Left hindlimb (tissue), 1 donor: Measurements from ENCODE around the gene VPS26A.

Source experiments
- DNase-seq: peaks from one replicate; pipeline ENCODE4 v3.0.0-alpha.2; 2018

Gene VPS26A

DNA sequence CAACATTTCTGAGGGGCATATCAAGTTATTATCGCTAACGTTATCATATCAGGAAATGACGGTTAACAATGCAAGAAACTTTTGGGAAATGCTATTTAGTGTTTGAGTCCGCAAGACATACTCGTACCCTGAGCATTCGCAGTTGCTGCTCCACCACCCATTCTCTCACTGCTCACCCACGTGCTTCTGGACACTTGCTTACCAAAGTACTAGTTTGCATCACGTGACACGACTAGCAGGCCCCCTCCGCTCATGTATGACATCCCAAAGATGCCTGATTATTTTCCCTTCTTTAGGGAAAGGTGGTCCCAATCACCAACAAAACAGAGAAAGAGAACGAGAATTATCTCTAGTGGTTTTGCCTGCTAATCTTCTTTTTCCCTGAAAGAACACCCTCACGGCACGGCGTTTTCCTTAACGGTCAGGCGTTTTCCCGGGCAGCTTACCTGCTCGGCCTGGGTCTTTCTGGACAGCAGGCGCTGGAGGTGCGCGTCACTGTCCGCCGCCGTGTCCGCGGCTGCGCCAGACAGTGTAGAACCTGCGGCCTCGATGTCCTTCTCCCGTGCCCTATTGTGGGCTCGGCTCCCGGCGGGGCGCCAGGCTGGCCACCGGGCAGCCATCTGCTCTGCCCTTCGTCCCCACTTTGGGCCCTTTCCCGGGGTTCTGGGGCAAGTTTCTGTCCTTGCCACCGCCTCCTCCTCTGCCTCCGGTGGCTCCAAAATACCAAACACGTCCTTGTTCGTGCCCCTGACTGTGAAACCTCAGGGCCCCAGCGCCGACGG, 56.0 kb downstream of the VPS26A start, which contains the start of gene SUPV3L1:
TSS of gene SUPV3L1 (plus strand) at position 492 of the 782 bp plus-strand sequence. CDS start at position 550, 58 bp downstream.
- DNase-seq: peak; percentile 91

DNA sequence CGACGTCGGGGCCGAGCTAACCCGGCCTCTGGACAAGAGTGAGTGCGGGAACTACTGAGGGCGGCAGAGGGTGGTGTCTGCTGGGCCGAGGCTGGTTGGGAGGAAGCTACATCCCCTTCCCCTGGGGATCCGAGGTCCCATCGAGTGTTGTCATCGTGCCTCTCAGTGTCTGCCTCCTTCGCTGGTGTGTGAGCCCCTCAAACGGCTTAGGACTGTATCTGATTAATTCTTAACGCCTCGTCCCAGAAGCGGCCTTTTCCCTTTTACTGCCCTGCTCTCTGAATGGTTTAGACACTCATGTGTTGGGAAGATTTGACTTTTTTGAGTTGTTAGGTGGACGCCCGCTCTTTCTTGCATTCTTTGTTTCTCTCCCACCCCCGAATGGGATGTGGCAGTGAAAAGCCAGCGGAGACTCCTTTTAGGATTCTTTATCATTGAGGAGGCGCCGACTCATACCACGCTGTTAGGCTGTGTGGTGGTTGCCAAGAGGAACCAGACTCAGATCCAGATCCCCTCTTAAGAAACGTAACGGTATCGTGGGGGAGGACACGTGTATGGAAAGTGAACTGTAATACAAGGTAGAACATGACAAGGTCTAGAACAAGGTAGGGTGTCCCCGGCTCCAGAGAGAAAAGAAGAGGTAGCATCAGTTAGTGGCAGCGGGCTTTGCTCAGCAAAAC, 56.7 kb downstream of the VPS26A start:
- DNase-seq: no peak

DNA sequence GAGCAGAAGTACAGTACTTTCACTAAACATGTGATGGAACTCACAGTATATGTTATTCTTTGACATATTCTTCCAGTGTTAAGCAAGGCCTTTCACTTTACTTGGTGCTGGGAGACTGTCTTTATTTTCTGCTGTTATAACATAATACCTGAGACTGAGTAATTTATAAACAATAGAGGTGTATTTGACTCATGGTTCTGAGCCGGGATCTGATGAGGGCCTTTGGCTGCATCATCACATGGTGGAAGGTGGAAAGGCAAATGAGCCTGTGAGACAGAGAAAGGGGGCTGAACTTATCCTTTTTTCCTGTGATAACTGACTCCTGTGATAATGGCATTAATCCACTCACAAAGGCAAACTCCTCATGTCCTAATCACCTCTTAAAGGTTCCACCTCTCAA, 57.5 kb downstream of the VPS26A start:
- DNase-seq: no peak

DNA sequence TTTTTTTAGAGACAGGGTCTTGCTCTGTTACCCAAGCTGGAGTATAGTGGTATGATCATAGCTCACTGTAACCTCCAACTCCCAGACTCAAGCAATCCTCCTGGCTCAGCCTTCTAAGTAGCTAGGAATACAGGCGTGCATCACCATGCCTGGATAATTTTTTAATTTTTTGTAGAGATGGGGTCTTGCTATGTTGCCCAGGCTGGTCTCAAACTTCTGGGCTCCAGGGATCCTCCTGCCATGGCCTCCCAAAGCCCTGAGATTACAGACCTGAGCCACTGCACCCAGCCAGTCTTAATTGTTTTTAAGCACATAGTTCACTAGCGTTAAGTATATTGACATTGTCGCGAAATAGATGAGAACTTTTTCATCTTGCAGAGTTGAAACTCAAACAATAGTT, 58.0 kb downstream of the VPS26A start:
- no peak for DNase-seq

DNA sequence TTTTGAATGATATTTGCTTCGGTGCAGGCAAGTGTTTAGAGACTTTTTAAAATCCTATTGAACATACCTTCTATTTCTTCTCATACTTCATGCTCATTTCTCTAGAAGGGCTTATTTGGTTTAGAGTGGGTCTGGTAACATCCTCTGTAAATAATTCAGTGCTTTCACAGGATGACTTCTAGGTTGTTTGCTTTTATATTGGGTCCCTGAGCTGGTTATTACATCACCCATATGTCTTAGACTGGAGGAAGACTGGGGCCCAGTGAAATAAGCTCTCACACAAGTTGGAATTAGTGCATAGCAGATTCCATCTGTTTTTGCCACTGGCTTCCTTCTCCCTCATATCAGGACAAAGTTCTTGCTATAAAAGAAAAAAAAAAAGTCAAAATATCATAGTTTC, 62.5 kb downstream of the VPS26A start:
- DNase-seq: no peak

DNA sequence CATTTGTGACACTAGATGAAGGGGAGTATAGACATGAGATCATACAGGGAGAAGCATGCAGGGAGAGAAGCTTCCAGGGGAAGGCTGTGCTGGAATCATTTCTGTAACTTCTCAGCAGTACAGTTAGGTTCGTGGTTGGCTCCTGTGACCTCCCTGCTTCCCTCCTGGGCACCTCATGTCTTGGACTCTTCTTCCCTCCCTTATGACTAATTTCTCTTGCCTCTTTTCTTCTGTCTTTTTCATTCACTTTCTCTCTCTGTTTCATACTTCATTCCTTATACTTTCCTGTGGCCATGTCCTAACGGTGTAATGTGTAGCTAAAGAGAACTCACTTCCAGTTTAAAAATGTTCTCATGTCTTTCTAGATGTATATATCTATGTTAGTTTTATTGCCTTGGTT, 77.1 kb downstream of the VPS26A start:
- DNase-seq: no peak

DNA sequence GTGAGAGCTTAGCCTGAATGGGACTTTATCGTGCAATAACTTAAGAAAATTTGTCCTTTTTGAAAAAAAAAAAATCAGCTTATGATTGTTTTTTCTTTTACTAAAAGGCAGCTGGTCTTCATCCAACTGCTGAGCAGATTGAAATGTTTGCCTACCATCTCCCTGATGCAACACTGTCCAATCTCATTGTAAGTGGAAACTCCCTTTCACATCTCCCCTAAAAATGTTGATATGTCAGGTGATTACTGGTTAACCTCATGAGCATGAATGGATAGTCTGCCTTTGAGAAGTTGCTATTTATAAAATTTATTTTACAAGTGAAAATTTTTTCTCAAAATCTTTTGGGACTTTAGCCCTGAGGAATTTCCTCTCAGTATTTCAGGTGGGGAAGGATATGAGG, 78.4 kb downstream of the VPS26A start:
- DNase-seq: no peak

DNA sequence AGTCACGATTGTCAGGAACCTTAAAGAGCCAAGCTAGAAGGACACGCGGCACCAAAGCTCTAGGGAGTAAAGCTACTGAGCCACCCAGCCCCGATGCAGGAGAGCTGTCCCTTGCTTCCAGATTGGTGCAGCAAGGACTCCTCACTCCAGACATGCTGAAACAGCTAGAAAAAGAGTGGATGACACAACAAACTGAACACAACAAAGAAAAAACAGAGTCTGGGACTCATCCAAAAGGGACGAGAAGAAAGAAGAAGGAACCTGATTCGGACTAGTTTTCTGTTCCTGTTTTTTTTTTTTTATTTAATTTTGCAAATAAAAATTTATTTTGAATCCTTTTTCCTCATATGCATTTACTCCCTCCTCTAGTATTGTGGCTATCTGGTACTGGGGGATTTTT, 84.8 kb downstream of the VPS26A start:
- DNase-seq: no peak

DNA sequence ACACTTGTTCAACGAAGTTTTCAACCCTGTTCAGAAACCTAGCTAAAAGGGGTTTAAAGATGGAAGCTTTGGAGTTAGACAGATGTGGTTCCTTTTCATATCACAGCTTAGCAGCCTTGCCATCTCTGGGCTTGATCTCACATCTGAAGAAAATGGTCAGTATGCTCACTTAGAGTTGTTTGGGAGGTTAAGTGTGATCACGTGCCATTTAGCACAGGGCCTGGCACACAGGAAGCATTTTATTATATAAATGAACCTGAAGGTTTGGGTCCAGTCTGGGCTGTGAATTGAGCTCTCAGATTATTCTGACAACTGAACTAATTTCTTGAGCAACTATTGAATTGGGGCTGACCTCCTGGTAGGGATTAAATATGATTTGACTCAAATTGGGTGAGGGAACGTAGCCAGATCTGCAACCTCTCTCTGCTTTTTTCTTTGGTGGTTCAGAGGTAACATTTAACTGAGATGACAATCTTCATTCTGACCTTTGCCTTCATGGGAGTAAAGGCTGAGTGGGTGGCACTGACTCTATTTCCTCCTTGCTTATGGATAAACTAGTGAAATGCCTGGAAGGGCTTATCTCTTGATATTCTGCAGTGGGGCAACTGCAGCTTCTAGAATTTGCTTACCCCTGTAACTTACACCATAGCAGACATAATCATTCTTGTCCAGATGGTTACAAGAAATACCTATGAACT, 86.0 kb downstream of the VPS26A start:
- DNase-seq: no peak

DNA sequence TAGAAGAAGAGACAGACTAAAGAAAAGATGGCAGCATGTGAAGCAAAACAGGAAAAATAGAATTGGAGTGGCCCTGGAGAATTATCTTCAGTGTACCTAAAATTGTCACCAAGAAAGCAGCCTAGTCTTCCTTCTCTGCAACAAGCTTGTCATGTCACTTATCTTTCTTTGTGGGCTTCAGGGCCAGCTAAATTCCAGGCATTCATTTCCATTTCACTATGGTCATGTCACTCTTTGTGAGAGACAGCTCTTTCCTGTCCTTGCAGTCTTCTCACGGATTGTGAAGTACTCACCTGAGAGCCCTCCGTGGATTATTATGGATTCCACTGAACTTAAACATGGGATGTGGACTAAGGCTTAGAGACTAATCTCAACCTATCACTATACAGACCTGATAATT, 87.1 kb downstream of the VPS26A start:
- DNase-seq: no peak

DNA sequence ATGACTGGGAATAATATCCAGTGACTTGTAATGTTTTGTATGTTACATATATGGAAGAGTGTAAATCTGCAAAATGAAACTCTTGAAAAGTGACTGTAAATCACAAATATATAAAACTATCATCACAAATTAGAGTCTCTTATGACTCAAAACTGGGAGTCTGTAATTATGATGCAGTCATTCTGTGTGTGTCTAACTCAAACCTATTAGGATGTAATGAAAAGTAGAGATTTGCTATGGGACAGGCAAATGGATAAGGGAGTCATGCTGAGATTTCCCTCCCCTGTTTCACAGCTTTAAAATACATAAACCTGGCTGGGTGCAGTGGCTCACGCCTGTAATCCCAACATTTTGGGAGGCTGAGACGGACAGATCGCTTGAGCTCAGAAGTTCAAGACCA, 87.5 kb downstream of the VPS26A start:
- no peak for DNase-seq

DNA sequence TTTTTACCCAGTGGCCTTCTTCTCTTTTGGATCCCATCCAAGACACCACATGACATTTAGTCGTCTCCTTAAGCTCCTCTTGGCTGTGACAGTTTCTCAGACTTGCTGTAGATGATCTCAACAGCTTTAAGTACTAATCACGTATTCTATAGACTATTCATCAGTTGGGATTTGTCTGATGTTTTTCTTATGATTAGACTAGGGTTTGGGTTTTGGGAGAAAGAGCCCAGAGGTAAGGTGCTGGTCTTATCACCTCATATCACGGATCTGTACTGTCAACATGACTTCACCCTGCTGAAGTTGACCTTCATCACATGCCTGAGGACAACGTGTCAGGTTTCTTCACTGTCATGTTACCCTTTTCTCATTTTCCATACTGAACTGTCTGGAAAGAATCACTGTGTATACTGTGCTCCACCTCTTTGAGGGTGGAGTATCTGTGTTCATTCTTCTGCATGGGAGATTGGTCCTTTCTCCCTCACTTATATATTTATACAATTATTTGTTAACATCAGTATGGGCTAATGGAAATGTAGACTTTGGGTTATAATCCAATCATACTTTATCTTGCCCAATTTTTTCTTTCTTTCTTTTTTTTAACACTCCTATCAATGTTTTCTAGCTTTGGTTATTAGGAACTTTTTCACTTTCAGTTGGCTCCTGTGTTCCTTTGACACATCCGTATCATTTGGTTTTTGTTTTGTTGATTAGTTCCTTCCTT, 89.8 kb downstream of the VPS26A start:
- no peak for DNase-seq

DNA sequence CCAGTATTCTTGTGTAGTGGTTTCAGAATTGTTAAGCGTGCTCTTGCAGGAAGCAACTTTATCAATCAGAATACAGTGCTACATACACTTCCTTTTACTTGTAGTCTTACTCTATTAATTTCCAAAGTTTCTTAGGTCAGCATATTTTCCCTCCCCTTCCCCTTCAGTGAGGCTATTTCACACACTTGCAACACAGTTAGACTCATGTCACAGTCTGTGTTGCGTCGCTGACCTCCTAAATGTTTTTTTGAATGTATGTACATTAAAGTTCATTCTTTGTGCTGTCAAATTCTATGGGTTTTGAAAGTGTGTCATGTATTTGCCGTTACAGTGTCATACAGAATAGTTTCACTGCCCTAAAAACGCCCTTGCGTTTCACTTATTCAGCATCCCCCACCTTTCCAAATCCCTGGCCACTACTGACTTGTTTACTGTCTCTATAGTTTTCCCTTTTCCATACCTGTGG, 90.7 kb downstream of the VPS26A start:
- no peak for DNase-seq

DNA sequence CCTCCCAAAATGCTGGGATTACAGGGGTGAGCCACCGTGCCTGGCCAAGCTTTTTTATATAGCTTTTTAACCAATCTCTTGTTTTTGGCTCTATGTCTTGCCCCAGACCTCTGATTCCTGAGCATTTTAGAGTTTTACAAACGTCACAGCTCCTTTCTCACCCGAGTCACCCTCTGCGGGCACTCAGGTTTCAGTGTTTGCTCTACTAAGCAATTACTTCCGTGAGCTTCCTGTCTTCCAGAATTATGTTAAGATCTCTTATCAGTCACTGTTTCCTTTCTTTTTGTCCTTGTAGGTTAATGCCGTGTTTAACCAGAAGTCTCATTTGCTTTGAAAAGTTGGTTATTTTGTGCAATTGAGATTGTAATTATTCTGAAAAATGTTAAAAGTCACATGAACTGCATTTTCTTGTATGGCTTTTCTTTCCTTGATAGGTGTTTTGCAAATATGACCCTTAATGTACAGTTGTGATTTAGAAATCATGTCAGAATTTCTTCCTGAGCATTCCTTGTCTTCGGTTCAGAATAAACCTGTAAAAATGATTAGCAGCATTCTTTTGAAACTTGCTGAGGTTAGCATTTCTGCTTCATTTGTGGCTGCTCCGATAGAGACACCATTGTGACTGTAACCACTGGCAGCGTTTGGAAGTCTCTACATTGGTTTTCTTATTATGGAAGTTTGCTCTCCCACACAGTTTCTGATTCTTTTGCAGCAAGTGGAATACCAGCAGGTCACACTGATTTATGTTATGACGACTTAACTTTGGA, 91.6 kb downstream of the VPS26A start:
- no peak for DNase-seq

DNA sequence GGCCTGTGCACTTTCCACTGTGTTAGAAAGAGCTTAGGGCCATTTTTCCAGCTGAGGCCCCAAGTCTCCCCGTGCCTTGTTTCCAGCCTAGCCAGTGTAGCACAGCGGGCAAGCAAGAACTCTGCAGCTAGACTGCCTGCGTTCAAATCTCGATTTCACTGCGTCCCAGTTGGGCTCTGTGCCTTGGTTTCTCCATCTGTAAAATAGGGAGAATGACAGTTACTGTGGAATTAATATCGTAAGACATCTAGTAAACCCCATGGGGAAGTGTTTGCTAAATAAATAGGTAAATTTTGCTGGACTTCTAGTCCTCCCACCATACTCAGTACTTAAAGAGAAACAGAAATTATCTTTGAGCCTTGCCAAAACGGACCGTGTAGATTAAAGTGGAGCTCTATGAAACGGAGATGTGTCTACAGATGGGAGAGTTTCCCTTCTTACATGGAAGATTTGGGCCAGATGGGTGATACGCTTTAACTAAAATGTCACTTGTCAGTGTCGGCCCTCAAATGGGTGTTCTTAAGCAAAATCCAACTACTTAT, 92.7 kb downstream of the VPS26A start:
- no peak for DNase-seq

DNA sequence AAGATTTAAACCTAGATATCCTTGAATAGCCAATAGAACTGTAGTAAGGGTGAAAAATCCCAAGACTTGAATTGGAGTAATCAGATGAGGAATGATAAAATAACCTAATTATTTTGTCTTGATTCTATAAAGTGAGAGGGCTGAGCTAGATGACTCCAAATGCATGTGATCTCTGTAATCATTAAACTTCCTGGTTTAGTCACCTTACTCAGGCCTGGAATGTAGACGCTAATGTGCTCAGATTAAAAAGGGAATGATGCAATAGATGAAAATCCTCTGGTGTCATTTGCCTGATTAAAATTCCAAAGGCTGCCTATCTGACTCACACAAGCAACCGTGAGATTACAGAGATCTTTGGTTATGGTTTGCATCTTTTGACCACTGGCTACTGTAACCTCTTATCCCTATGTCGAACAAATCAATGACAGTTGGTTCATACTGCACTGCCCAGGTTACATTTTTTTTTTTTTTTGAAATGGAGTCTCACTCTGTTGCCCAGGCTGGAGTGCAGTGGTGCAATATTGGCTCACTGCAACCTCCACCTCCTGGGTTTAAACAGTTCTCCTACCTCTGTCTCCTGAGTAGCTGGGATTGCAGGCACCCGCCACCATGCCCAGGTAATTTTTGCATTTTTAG, 93.3 kb downstream of the VPS26A start:
- no peak for DNase-seq

DNA sequence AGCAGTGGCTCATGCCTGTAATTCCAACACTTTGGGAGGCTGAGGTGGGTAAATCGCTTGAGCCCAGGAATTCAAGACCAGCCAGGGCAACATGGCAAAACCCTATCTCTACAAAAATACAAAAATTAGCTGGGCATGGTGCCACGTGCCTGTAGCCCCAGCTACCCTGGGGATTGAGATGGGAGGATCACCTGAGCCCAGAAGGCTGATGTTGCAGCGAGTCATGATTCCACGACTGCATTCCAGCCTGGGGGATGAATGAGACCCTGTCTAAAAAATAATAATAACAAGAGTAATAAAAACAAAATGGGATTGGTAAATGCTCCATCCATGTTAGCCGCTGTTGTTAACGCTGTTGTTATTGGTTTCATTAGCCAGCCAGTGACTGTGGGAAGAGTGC, 94.9 kb downstream of the VPS26A start:
- DNase-seq: no peak

DNA sequence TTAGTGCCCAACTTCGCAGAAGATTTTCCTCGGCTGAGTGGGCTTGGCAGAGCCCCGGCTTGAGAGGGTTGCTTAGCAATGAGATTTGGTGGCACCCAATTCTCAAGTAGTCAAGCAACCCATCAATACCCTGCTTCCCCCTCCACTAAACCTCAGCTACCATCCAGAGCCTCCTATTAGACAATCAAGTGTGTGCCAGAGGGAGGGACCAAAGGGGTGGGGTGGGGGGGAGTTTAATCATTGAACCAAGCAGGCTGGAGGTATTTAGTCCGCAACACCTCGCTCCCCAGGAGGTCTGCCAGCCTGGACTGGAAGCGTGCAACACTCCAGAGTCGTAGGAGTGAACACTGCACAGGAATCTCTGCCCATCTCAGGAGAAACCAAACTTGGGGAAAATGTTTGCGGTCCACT, 96.1 kb downstream of the VPS26A start, which contains the start of gene HKDC1:
TSS of gene HKDC1 (plus strand) at position 292 of the 411 bp plus-strand sequence. CDS start at position 396, 104 bp downstream.
- DNase-seq: no peak

DNA sequence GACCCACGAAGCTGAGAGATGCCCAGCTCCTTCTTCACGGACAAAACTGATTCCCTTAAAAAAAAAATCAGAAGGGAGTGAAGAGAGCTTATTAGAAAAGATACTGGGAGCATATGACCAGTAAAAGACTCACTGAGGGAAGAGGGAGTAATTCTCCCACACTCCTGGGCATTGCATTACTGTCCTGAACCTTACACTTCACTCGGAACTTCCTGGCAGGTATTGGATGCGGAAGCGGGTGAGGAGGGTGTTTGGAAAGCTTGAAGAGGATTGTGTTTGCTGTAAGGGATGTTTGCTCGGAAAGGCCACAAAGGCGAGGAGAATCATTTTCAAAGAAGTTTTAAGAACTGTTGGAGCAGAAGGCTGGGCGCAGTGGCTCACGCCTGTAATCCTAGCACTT, 96.5 kb downstream of the VPS26A start:
- DNase-seq: no peak
